HepG2 (cell line): Measurements from ENCODE around the gene ACTR3. TPM values are rescaled to one million over a fixed set of nuclear protein-coding genes. Genes with fewer than 3 reads are reported as not detected.

Experiments used
- ELF3 ChIP-seq: IDR thresholded peaks from 2 replicates; pipeline ENCODE4 v1.6.1; 2016; ENCODE audit warnings: missing genetic modification reagents, missing compliant biosample characterization
- ESRRA ChIP-seq: sonication (generic); formaldehyde crosslinking; IDR thresholded peaks from 2 replicates; pipeline ENCODE4 v1.5.1; 2020; ENCODE audit warnings: mild to moderate bottlenecking, low read depth, missing genetic modification reagents
- ETV6 ChIP-seq: sonication (generic); formaldehyde crosslinking; conservative IDR thresholded peaks from 2 replicates; pipeline ENCODE4 v1.4.0; 2020; ENCODE audit warnings: missing genetic modification reagents
- HOXA3 ChIP-seq: sonication (generic); formaldehyde crosslinking; IDR thresholded peaks from 2 replicates; pipeline ENCODE4 v1.5.0; 2020; ENCODE audit warnings: missing genetic modification reagents
- KDM5B ChIP-seq: sonication (generic); formaldehyde crosslinking; IDR thresholded peaks from 2 replicates; pipeline ENCODE4 v1.4.0; 2020; ENCODE audit warnings: missing genetic modification reagents, mild to moderate bottlenecking, borderline replicate concordance
- KLF9 ChIP-seq: IDR thresholded peaks from 2 replicates; pipeline ENCODE4 v1.6.1; 2016; ENCODE audit warnings: low read depth
- NONO ChIP-seq, 2 experiments: fragments of 450-650 bp in 1 of 2; sonication (generic) in 1 of 2; formaldehyde crosslinking in 1 of 2; IDR thresholded peaks in 1 of 2; conservative IDR thresholded peaks in 1 of 2; 2 replicates each; pipeline versions ENCODE4 v1.6.1 to v1.8.0; 2017 to 2022; ENCODE audit warnings: mild to moderate bottlenecking in 1 of 2, missing genetic modification reagents in 1 of 2, moderate library complexity in 1 of 2
- PPARG ChIP-seq: conservative IDR thresholded peaks from 2 replicates; pipeline ENCODE4 v1.6.1; 2016; ENCODE audit warnings: missing biosample characterization, missing genetic modification reagents
- SMAD1 ChIP-seq: sonication (generic); formaldehyde crosslinking; IDR thresholded peaks from 2 replicates; pipeline ENCODE4 v1.4.0; 2020; ENCODE audit warnings: missing genetic modification reagents, low read depth, mild to moderate bottlenecking, borderline replicate concordance
- SP5 ChIP-seq: IDR thresholded peaks from 2 replicates; pipeline ENCODE4 v1.6.1; 2016; ENCODE audit warnings: low read depth, borderline replicate concordance
- SRF ChIP-seq: IDR thresholded peaks from 2 replicates; pipeline ENCODE4 v1.6.1; 2011; ENCODE audit warnings: mild to moderate bottlenecking, low read depth, low read length, moderate library complexity
- TAF15 ChIP-seq: fragments of 200-400 bp; formaldehyde crosslinking; IDR thresholded peaks from one replicate; pipeline ENCODE4 v1.6.1; 2018; ENCODE audit warnings: mild to moderate bottlenecking, low read depth, low read length; ENCODE audit not compliant: poor library complexity, severe bottlenecking
- TGIF2 ChIP-seq: IDR thresholded peaks from 2 replicates; pipeline ENCODE4 v1.6.1; 2016; ENCODE audit warnings: control low read depth, missing compliant biosample characterization
- TMF1 ChIP-seq: sonication (generic); formaldehyde crosslinking; IDR thresholded peaks from 2 replicates; pipeline ENCODE4 v1.8.1; 2022; ENCODE audit warnings: low read depth, missing genetic modification reagents
- ZFP1 ChIP-seq: IDR thresholded peaks from 2 replicates; pipeline ENCODE4 v1.6.1; 2016
- ZNF136 ChIP-seq: sonication (generic); formaldehyde crosslinking; IDR thresholded peaks from 2 replicates; pipeline ENCODE4 v1.8.1; 2022; ENCODE audit warnings: low read depth, mild to moderate bottlenecking, moderate library complexity, missing genetic modification reagents
- ZNF251 ChIP-seq: sonication (generic); formaldehyde crosslinking; IDR thresholded peaks from 2 replicates; pipeline ENCODE4 v1.9.0; 2021; ENCODE audit warnings: mild to moderate bottlenecking, missing genetic modification reagents
- ZNF432 ChIP-seq: sonication (generic); formaldehyde crosslinking; IDR thresholded peaks from 2 replicates; pipeline ENCODE4 v1.5.0; 2020; ENCODE audit warnings: missing genetic modification reagents, mild to moderate bottlenecking, borderline replicate concordance
- ZNF709 ChIP-seq: sonication (generic); formaldehyde crosslinking; IDR thresholded peaks from 2 replicates; pipeline ENCODE4 v1.5.0; 2020; ENCODE audit warnings: mild to moderate bottlenecking, missing genetic modification reagents
- ZNF747 ChIP-seq: sonication (generic); formaldehyde crosslinking; IDR thresholded peaks from 2 replicates; pipeline ENCODE4 v1.8.1; 2023; ENCODE audit warnings: missing genetic modification reagents, mild to moderate bottlenecking, borderline replicate concordance
- ZNF788 ChIP-seq: sonication (generic); formaldehyde crosslinking; IDR thresholded peaks from 2 replicates; pipeline ENCODE4 v1.5.0; 2020; ENCODE audit warnings: mild to moderate bottlenecking, missing genetic modification reagents, borderline replicate concordance
- ZNF83 ChIP-seq: sonication (generic); formaldehyde crosslinking; IDR thresholded peaks from 2 replicates; pipeline ENCODE4 v1.4.0; 2020; ENCODE audit warnings: missing genetic modification reagents, mild to moderate bottlenecking, borderline replicate concordance
- polyA plus RNA-seq, 8 experiments: library from polyadenylated mRNA; depleted of rRNA in 3 of 8; stranded (reverse) in 7 of 8; unstranded in 1 of 8; fragments of >200 nt; fragmentation: Illumina TruSeq in 4 of 8; extraction: Trizol in 4 of 8; gene quantifications; 2 replicates each; pipeline versions ENCODE4 v1.2.1 to v1.2.3, GENCODE V29; 2011 to 2016; ENCODE audit warnings: low read depth in 4 of 8, missing spikeins in 1 of 8, mixed read lengths in 1 of 8; ENCODE audit not compliant: insufficient read depth in 1 of 8
- total RNA-seq, 5 experiments: library from RNA; depleted of rRNA; stranded (reverse); fragments of >200 nt; fragmentation: Illumina TruSeq; extraction: Trizol; gene quantifications; 2 replicates each; pipeline ENCODE4 v1.2.3, GENCODE V29; 2016; ENCODE audit warnings: low read depth in 1 of 5
- TF ChIP-seq, protein P1 (sequence below): fragments of 450-650 bp; IDR thresholded peaks from 2 replicates; pipeline ENCODE4 v1.6.1; 2017
- TF ChIP-seq, protein P2 (sequence below): IDR thresholded peaks from 2 replicates; pipeline ENCODE4 v1.4.0; 2020; ENCODE audit warnings: mild to moderate bottlenecking, missing genetic modification reagents
- TF ChIP-seq, protein P3 (sequence below): sonication (generic); formaldehyde crosslinking; IDR thresholded peaks from 2 replicates; pipeline ENCODE4 v1.8.1; 2023; ENCODE audit warnings: missing genetic modification reagents, mild to moderate bottlenecking, borderline replicate concordance
- TF ChIP-seq, protein P4 (sequence below): sonication (generic); formaldehyde crosslinking; IDR thresholded peaks from 2 replicates; pipeline ENCODE4 v1.4.0; 2020; ENCODE audit warnings: missing genetic modification reagents

Gene ACTR3
- total and polyA plus RNA-seq, 2 of the 13 experiments (the other 11 are each of a cell fraction or from before 2014, with no cell fraction given) = 123 to 225 TPM

DNA sequence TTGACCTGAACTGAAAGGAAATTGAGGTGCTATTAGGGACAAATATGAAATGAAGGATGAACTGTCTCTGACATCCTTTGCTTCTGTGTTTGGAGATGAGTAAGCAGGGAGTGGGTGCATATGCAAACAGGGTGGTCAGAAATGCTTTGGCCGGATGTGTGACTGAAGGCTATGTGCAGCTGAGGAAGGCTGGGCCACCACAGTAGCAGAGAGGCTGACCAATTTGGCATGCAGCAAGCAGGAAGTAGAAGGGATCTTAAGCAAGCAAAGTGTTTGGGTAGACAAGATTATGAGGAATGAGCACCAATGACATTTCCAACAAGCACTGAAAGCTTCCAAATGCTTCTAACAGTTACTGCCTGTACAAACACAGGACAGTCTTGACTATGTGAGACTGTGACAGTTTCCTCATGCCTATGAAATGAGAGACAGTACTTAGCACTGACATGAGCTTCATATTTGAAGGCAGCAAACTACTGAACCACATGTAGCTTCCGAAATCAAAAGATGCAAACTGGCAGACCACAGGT lies 3.3 kb upstream of the ACTR3 start (continued):
- no peak for TF ChIP-seq SMAD1
- TF ChIP-seq, protein P1, sequence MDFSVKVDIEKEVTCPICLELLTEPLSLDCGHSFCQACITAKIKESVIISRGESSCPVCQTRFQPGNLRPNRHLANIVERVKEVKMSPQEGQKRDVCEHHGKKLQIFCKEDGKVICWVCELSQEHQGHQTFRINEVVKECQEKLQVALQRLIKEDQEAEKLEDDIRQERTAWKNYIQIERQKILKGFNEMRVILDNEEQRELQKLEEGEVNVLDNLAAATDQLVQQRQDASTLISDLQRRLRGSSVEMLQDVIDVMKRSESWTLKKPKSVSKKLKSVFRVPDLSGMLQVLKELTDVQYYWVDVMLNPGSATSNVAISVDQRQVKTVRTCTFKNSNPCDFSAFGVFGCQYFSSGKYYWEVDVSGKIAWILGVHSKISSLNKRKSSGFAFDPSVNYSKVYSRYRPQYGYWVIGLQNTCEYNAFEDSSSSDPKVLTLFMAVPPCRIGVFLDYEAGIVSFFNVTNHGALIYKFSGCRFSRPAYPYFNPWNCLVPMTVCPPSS = no peak
- no peak for TF ChIP-seq TAF15
- TF ChIP-seq SRF = no peak
- TF ChIP-seq KDM5B (CRISPR knock-in tag) = no peak
- no peak for TF ChIP-seq NONO (IDR thresholded peaks at IDR 0.05)
- no peak for TF ChIP-seq NONO (CRISPR knock-in tag; conservative IDR thresholded peaks at IDR 0.05)
- TF ChIP-seq ZNF788 (CRISPR knock-in tag) = no peak
- no peak for TF ChIP-seq TMF1 (CRISPR knock-in tag)
- no peak for TF ChIP-seq ZNF83 (CRISPR knock-in tag)
- TF ChIP-seq TGIF2 (CRISPR knock-in tag) = peak; percentile 16; the same call in 1 of the 2 replicates
- no peak for TF ChIP-seq ZNF136 (CRISPR knock-in tag)
- TF ChIP-seq ZNF251 (CRISPR knock-in tag) = no peak
- TF ChIP-seq ZNF432 (CRISPR knock-in tag) = no peak
- TF ChIP-seq ZNF747 (CRISPR knock-in tag) = no peak
- no peak for TF ChIP-seq KLF9 (CRISPR knock-in tag)
- TF ChIP-seq, protein P2, sequence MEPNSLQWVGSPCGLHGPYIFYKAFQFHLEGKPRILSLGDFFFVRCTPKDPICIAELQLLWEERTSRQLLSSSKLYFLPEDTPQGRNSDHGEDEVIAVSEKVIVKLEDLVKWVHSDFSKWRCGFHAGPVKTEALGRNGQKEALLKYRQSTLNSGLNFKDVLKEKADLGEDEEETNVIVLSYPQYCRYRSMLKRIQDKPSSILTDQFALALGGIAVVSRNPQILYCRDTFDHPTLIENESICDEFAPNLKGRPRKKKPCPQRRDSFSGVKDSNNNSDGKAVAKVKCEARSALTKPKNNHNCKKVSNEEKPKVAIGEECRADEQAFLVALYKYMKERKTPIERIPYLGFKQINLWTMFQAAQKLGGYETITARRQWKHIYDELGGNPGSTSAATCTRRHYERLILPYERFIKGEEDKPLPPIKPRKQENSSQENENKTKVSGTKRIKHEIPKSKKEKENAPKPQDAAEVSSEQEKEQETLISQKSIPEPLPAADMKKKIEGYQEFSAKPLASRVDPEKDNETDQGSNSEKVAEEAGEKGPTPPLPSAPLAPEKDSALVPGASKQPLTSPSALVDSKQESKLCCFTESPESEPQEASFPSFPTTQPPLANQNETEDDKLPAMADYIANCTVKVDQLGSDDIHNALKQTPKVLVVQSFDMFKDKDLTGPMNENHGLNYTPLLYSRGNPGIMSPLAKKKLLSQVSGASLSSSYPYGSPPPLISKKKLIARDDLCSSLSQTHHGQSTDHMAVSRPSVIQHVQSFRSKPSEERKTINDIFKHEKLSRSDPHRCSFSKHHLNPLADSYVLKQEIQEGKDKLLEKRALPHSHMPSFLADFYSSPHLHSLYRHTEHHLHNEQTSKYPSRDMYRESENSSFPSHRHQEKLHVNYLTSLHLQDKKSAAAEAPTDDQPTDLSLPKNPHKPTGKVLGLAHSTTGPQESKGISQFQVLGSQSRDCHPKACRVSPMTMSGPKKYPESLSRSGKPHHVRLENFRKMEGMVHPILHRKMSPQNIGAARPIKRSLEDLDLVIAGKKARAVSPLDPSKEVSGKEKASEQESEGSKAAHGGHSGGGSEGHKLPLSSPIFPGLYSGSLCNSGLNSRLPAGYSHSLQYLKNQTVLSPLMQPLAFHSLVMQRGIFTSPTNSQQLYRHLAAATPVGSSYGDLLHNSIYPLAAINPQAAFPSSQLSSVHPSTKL (CRISPR knock-in tag) = peak; percentile 24; the same call in 1 of the 2 replicates
- no peak for TF ChIP-seq HOXA3 (CRISPR knock-in tag)
- no peak for TF ChIP-seq ZNF709 (CRISPR knock-in tag)
- TF ChIP-seq ZFP1 (CRISPR knock-in tag) = no peak
- no peak for TF ChIP-seq ETV6 (CRISPR knock-in tag)
- TF ChIP-seq, protein P3, sequence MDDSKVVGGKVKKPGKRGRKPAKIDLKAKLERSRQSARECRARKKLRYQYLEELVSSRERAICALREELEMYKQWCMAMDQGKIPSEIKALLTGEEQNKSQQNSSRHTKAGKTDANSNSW (CRISPR knock-in tag) = no peak
- TF ChIP-seq PPARG = no peak
- no peak for TF ChIP-seq ESRRA (CRISPR knock-in tag)
- TF ChIP-seq, protein P4, sequence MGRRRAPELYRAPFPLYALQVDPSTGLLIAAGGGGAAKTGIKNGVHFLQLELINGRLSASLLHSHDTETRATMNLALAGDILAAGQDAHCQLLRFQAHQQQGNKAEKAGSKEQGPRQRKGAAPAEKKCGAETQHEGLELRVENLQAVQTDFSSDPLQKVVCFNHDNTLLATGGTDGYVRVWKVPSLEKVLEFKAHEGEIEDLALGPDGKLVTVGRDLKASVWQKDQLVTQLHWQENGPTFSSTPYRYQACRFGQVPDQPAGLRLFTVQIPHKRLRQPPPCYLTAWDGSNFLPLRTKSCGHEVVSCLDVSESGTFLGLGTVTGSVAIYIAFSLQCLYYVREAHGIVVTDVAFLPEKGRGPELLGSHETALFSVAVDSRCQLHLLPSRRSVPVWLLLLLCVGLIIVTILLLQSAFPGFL (CRISPR knock-in tag) = no peak
- no peak for TF ChIP-seq SP5 (CRISPR knock-in tag)
- TF ChIP-seq ELF3 (CRISPR knock-in tag) = peak; percentile 70; the same call in 1 of the 2 replicates
